Nephron (organoid): Measurements from ENCODE around the gene ELOB.

Source experiments
- H3K27ac Mint-ChIP-seq, 3 experiments: 2 replicates each; pipeline ENCODE4 v1.8.0; 2020; ENCODE audit warnings: mixed read lengths in 3 of 3, mild to moderate bottlenecking in 2 of 3, moderate library complexity in 1 of 3
- H3K27me3 Mint-ChIP-seq: 2 replicates; pipeline ENCODE4 v1.8.0; 2021; ENCODE audit warnings: low read depth, mild to moderate bottlenecking, moderate library complexity, mixed read lengths
- H3K36me3 Mint-ChIP-seq: 2 replicates; pipeline ENCODE4 v1.8.0; 2020; ENCODE audit warnings: low read depth, mixed read lengths
- H3K4me1 Mint-ChIP-seq: 2 replicates; pipeline ENCODE4 v1.8.0; 2020; ENCODE audit warnings: mixed read lengths
- H3K4me3 Mint-ChIP-seq, 3 experiments: 2 replicates each; pipeline ENCODE4 v1.8.0; 2020; ENCODE audit warnings: mild to moderate bottlenecking in 3 of 3, mixed read lengths in 3 of 3, moderate library complexity in 2 of 3
- H3K9me3 Mint-ChIP-seq: 2 replicates; pipeline ENCODE4 v1.8.0; 2020; ENCODE audit warnings: mixed read lengths
- CTCF ChIP-seq, 3 experiments: fragments of 200-600 bp; sonication (generic); IDR thresholded peaks; one replicate each; pipeline ENCODE4 v1.5.0; 2021; ENCODE audit warnings: antibody characterized with exemption in 3 of 3; ENCODE audit not compliant: unreplicated experiment in 3 of 3

Gene ELOB

GRCh38 chr16:2745116-2745890, 31.8 kb downstream of the ELOB start:
- no peak for TF ChIP-seq CTCF (IDR thresholded peaks at IDR 0.05; ENCODE audit: unreplicated experiment in 3 of 3)
- peaks cover 3% of the 10 kb centered on the region for H3K36me3 Mint-ChIP-seq
- peaks cover 10% of the 10 kb centered on the region for H3K4me1 Mint-ChIP-seq
- peaks cover 3% of the 10 kb centered on the region for H3K27me3 Mint-ChIP-seq
- no peak overlapping the region for H3K4me3 Mint-ChIP-seq
- H3K9me3 Mint-ChIP-seq = no peaks in the 10 kb centered on the region
- no peak overlapping the region for H3K27ac Mint-ChIP-seq

- TF ChIP-seq CTCF (IDR thresholded peaks at IDR 0.05; ENCODE audit: unreplicated experiment in 3 of 3) = no peak
- peaks cover 4% of the 10 kb centered on the region for H3K4me1 Mint-ChIP-seq
- H3K9me3 Mint-ChIP-seq = no peaks in the 10 kb centered on the region
- H3K36me3 Mint-ChIP-seq = peaks cover 3% of the 10 kb centered on the region
- H3K4me3 Mint-ChIP-seq = no peak overlapping the region
- peaks cover 3% of the 10 kb centered on the region for H3K27me3 Mint-ChIP-seq
- no peak overlapping the region for H3K27ac Mint-ChIP-seq
These were observed 32.4 kb downstream of the ELOB start for GRCh38 chr16:2744711-2745110.

GRCh38 chr16:2743007-2743810, 33.9 kb downstream of the ELOB start:
- peaks cover 3% of the 10 kb centered on the region for H3K27me3 Mint-ChIP-seq
- H3K4me3 Mint-ChIP-seq = peak overlapping the region in 1 of 3 experiments; percentile 14
- no peaks in the 10 kb centered on the region for H3K4me1 Mint-ChIP-seq
- H3K9me3 Mint-ChIP-seq = no peaks in the 10 kb centered on the region
- no peak overlapping the region for H3K27ac Mint-ChIP-seq
- TF ChIP-seq CTCF (IDR thresholded peaks at IDR 0.05; ENCODE audit: unreplicated experiment in 3 of 3) = no peak
- no peaks in the 10 kb centered on the region for H3K36me3 Mint-ChIP-seq

- no peak overlapping the region for H3K27ac Mint-ChIP-seq
- no peaks in the 10 kb centered on the region for H3K36me3 Mint-ChIP-seq
- no peaks in the 10 kb centered on the region for H3K9me3 Mint-ChIP-seq
- no peak for TF ChIP-seq CTCF (IDR thresholded peaks at IDR 0.05; ENCODE audit: unreplicated experiment in 3 of 3)
- peaks cover 3% of the 10 kb centered on the region for H3K27me3 Mint-ChIP-seq
- no peaks in the 10 kb centered on the region for H3K4me1 Mint-ChIP-seq
- no peak overlapping the region for H3K4me3 Mint-ChIP-seq
These were observed 34.6 kb downstream of the ELOB start for GRCh38 chr16:2742323-2743006.

- no peak overlapping the region for H3K27ac Mint-ChIP-seq
- TF ChIP-seq CTCF (IDR thresholded peaks at IDR 0.05; ENCODE audit: unreplicated experiment in 3 of 3) = no peak
- H3K36me3 Mint-ChIP-seq = no peaks in the 10 kb centered on the region
- no peak overlapping the region for H3K4me3 Mint-ChIP-seq
- H3K27me3 Mint-ChIP-seq = peaks cover 3% of the 10 kb centered on the region
- no peaks in the 10 kb centered on the region for H3K9me3 Mint-ChIP-seq
- no peaks in the 10 kb centered on the region for H3K4me1 Mint-ChIP-seq
These were observed 35.9 kb downstream of the ELOB start for GRCh38 chr16:2741168-2741567.
